GM12801 (cell line): ENCODE results near the gene TAS2R60.

ENCODE experiments used
- TF ChIP-seq, protein P1 (sequence below): IDR thresholded peaks from one replicate; pipeline ENCODE4 v1.5.1; 2011; ENCODE audit warnings: control low read depth; ENCODE audit not compliant: insufficient read length; ENCODE audit errors: extremely low read depth

Gene TAS2R60

DNA sequence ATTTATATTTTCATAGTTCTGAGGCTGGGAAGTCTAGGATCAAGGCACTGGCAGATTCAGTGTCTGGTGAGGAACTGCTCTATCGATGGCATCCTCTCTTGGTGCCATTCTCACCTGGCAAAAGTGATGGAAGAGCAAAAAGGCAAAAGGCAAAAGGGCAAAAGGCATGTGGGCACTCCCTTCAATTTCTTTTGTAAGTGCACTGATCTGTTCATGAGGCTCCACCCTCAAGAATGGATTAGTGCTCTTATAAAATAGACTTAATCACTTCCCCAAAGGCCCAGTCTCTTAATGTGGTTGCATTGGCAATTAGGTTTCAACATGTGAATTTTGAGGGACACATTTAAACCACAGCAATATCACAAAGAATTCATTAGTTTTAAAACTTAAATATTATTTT lies 16.1 kb downstream of the TAS2R60 start:
- TF ChIP-seq, protein P1, sequence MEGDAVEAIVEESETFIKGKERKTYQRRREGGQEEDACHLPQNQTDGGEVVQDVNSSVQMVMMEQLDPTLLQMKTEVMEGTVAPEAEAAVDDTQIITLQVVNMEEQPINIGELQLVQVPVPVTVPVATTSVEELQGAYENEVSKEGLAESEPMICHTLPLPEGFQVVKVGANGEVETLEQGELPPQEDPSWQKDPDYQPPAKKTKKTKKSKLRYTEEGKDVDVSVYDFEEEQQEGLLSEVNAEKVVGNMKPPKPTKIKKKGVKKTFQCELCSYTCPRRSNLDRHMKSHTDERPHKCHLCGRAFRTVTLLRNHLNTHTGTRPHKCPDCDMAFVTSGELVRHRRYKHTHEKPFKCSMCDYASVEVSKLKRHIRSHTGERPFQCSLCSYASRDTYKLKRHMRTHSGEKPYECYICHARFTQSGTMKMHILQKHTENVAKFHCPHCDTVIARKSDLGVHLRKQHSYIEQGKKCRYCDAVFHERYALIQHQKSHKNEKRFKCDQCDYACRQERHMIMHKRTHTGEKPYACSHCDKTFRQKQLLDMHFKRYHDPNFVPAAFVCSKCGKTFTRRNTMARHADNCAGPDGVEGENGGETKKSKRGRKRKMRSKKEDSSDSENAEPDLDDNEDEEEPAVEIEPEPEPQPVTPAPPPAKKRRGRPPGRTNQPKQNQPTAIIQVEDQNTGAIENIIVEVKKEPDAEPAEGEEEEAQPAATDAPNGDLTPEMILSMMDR: no peak

DNA sequence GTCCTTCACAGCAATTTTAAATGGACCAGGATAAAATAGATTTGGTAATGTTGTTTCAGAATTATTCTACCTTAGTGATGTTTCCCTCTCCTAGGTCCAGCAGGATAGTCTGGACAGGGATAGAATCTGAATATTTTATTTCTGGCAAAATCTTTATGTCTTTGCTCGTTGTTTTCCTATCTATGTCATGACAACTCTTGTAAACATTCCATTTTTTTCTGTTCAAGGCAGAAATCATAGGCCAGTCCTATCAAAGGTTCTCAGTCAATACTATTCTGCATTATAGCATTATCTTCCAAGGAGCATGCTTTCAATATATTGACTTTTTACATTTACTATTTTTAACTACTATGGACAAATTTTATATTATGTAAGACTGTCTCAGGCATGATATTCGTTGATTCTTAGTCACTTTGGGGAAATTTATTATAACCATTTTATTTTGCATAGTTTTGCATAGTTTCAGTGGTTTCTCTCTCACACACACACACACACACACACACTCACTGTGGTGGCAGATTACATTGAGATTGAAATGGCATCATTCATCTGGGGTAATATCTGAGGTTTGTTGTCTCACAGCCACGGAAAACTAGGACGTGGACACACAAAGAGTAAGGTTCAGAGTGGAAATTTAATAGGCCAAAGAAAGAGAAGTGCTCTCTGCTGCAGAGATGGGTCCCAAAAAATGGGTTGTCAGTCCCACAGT lies 17.2 kb downstream of the TAS2R60 start:
- TF ChIP-seq, protein P1: no peak

DNA sequence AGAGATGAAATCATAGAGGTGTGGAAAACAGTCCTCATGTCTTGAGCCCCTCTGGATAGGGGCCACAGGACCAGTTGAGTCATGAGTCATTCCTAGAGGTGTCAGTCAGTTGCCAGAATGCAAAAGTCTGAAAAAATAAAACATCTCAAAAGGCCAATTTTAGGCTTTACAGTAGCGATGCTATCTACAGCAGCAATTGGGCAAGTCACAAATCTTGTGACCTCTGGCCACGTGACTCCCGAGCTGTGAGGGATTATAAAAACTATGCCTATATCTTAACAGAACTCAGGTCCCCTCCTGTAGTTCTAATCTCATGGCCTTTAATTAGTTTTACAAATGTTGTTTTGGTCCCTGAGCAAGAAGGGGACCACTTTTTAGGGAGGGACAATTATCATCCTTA lies 18.8 kb downstream of the TAS2R60 start:
- TF ChIP-seq, protein P1: no peak

DNA sequence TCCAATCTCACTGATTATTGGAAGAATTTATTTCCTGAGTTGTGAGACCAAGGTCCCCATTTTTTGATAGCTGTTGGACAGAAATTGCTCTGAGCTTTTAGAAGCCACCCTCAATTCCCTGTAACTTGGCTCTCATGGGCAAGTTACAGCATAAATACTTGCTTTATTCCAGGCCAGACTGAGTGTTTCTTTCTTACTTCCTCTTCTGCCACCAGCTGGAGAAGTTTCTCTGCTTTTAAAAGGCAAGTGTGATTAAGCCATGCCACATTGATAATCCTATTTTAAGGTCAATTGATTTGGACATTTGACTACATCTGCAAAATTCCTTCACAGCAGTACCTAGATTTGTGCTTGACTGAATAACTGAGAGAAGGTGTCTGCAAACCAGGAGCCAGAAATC lies 20.3 kb downstream of the TAS2R60 start:
- TF ChIP-seq, protein P1: no peak

DNA sequence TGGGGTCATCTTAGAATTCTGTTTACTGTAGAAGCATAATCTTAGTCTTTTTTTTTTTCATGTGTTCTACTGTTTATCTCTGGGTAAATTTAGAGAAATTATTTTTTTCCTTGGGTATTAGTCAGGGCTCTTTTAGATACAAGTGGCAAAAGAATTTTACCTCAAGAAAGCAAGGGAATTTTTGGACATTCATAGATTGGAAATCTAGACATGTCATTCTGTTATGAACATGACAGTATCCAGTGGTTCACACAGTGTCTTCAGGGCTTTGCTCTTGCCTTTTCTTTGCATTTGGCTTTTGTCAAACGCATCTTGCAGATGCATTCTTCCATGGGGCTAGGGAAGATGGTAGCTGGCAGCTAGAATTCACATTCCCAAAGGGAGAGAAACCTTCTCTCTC lies 20.7 kb downstream of the TAS2R60 start:
- TF ChIP-seq, protein P1: no peak

DNA sequence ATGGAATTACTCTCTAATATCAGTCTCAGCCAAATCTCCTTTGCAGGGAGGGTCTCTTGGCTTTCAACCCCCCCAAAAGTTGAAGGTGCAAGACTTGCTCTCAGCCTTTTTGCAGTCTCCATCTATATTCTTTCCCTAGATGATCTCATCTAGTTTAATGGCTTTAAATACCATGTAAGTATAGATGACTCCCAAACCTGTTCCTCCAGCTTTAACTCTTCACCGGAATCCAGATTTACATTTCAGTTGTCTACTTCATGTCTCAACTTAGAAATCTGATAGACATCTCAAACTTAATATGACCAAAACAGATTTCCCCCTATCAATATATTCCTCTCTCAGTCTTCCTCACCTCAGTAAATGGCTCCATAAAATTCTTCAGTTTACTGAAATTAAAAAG lies 24.5 kb downstream of the TAS2R60 start:
- TF ChIP-seq, protein P1: no peak

DNA sequence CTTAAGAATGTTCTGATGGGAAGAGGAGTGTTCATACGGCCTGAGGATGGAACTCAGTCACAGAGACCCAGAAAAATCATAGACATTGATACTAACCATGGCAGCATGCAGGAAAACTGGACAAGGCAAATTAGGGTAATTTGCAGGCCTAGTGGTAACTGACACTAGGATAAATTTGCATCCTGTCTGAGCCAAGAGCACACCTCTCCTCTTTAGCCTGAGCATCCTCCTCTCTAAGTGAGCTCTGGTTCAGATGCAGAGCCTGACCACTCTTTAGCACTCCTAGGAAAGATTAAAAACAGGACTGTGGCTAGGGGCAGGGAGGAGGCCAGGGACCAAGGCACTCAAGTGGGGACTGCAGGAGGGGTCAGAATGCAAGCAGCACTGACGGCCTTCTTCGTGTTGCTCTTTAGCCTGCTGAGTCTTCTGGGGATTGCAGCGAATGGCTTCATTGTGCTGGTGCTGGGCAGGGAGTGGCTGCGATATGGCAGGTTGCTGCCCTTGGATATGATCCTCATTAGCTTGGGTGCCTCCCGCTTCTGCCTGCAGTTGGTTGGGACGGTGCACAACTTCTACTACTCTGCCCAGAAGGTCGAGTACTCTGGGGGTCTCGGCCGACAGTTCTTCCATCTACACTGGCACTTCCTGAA lies 34.4 kb downstream of the TAS2R60 start, which contains the start of gene TAS2R41:
Gene TAS2R41, plus strand, starts transcription at position 373 of the 650 bp plus-strand sequence. Its CDS starts 0 bp downstream, at position 373.
- TF ChIP-seq, protein P1: no peak
